Transverse colon (tissue), 4 donors: ENCODE measurements around the gene SEC31A. TPM values are rescaled to one million over a fixed set of nuclear protein-coding genes. Genes with fewer than 3 reads are reported as not detected.

Experiments
- DNase-seq: peaks from one replicate; pipeline ENCODE4 v3.0.0-alpha.2; 2019
- H3K27ac ChIP-seq, 4 donors: fragments of 200-600 bp; sonication (generic); 2 replicates each; pipeline ENCODE4 v1.5.1; 2016 to 2018; ENCODE audit warnings: inconsistent platforms in 4 of 4
- H3K27me3 ChIP-seq: fragments of 200-600 bp; sonication (generic); 2 replicates; pipeline ENCODE4 v1.5.1; 2017; ENCODE audit warnings: inconsistent platforms
- H3K36me3 ChIP-seq, 4 donors: fragments of 200-600 bp; sonication (generic); 2 replicates each; pipeline ENCODE4 v1.5.1; 2017 to 2019; ENCODE audit warnings: inconsistent platforms in 4 of 4
- H3K4me1 ChIP-seq, 4 donors: fragments of 200-600 bp; sonication (generic); 2 replicates each; pipeline ENCODE4 v1.5.1; 2017 to 2020; ENCODE audit warnings: inconsistent platforms in 4 of 4
- H3K4me3 ChIP-seq, 4 donors: fragments of 200-600 bp; sonication (generic); 1 replicate in 1 of 4; 2 replicates in 3 of 4; pipeline versions ENCODE4 v1.5.1 to v1.6.1; 2017 to 2019; ENCODE audit warnings: inconsistent platforms in 4 of 4
- H3K9me3 ChIP-seq, 2 donors: fragments of 200-600 bp; sonication (generic); 2 replicates each; pipeline ENCODE4 v1.5.1; 2017 to 2019; ENCODE audit warnings: inconsistent platforms in 2 of 2
- EP300 ChIP-seq: sonication (generic); formaldehyde crosslinking; IDR thresholded peaks from one replicate; pipeline ENCODE4 v1.6.1; 2017; ENCODE audit warnings: antibody characterized with exemption, low read depth
- POLR2A ChIP-seq: fragments of 450-650 bp; IDR thresholded peaks from one replicate; pipeline ENCODE4 v1.6.1; 2016; ENCODE audit warnings: antibody characterized with exemption, mild to moderate bottlenecking, moderate library complexity
- POLR2AphosphoS5 ChIP-seq, 3 donors: sonication (generic); formaldehyde crosslinking; IDR thresholded peaks; one replicate each; pipeline ENCODE4 v1.6.1; 2016; ENCODE audit warnings: antibody characterized with exemption in 3 of 3
- WGBS, 2 donors: methylation state at CpG; one replicate each; pipeline ENCODE4 v1.1.5; 2018; ENCODE audit warnings: low coverage in 1 of 2; 5-methylcytosine and 5-hydroxymethylcytosine counted together
- in situ Hi-C, 4 donors: fragments of 200-750 bp; cut with MboI; loops; one replicate each; pipeline versions ENCODE4 v1.15.0 to v1.15.1; 2017; ENCODE audit warnings: low sequenced_read_pairs in 3 of 4, low pct_ligation_motif_present in 1 of 4, low pct_unique_long_range_greater_than_20kb in 1 of 4
- intact Hi-C: fragments of 100-400 bp; cut with DNase I; formaldehyde crosslinking; loops from one replicate; pipeline ENCODE4 v1.15.1; 2023; ENCODE audit warnings: low total_unique reads
- total RNA-seq, 4 donors: library from RNA; depleted of rRNA; stranded (reverse); fragments of >200 nt; gene quantifications; one replicate each; pipeline ENCODE4 v1.1.0, GENCODE V29; 2016
- TF ChIP-seq, protein P1 (sequence below), 5 experiments: fragments of 200-600 bp in 3 of 5; fragments of 450-650 bp in 2 of 5; sonication (generic) in 3 of 5; IDR thresholded peaks; 1 replicate in 2 of 5; 2 replicates in 3 of 5; pipeline ENCODE4 v1.5.1; 2016 to 2017; ENCODE audit warnings: antibody characterized with exemption in 5 of 5, inconsistent platforms in 3 of 5, mild to moderate bottlenecking in 2 of 5, moderate library complexity in 1 of 5

SEC31A gene
- total RNA-seq, 4 donors from 2014 or later: 144 to 214 (median 163) TPM

DNA sequence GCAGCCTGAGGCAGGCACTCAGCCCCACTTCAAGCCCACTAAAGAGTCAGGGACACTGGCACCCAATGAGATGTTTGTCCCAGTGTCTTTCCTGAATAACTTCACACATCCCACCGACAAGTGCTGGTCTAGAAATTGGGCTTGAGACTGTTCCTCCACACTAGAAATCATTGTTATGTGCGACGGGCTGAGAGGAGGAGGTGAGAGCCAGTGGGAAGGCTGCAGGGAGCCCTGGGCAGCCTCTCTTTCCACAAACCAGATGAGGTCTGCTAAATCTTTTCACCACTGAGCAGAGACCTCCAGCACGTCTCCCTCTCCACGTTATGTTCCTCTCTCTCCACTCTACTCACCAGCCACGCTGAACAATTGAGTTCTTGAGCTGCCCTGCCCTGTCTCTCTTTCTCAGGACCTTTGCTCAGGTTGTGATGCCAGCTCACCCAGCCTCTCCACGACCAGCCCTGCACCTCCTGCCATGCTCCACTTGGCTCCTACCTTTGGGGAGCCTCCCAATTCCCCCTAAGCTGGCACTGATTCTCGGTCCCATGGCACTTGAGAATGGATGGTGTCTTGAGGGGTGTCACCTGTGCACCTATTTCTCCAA, 100.8 kb downstream of the SEC31A start:
- H3K4me3 ChIP-seq: no peak overlapping the region
- no peak for DNase-seq

DNA sequence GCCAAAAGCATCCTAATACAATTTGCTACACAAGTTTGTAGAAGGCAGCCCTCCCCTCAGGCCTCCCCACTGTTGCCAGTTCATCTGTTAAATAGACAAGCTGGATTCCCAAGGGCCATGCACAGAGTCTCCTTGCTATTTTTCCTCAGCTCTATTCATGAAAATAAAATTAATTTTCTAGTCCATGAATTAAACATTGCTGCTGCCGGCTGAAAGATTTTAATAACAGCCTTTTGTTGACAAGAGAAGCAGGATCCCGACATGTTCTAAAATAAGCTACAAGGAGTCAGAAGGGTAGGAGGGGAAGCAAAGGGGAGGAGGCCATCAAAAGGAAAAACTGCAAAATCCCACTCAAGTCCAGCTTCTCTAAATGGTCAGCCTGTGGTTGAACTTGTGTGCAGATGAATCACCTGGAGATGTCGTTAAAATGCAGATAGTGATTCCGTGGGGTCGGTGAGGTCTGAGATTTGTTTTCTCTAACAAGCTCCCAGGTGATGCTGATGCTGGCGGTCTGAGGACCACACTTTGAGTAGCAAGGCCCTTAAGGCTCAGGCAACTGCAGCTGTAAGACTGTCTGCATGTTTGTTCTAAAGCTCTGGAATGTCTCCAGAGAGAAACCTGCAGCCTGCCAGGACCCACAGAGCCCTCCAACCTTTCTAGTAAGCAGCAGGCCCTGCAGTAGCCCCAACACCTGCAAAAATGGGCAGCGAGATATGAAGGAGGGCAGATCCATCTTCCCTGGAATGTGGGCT, 101.8 kb downstream of the SEC31A start:
- H3K4me1 ChIP-seq: peaks cover 3 to 11% (median 9%) of the 10 kb centered on the region in 4 donors
- H3K9me3 ChIP-seq: no peaks in the 10 kb centered on the region
- no peak overlapping the region for H3K4me3 ChIP-seq
- H3K36me3 ChIP-seq: no peaks in the 10 kb centered on the region
- H3K27me3 ChIP-seq: no peaks in the 10 kb centered on the region
- intact Hi-C loops: no loop called here
- TF ChIP-seq, protein P1, sequence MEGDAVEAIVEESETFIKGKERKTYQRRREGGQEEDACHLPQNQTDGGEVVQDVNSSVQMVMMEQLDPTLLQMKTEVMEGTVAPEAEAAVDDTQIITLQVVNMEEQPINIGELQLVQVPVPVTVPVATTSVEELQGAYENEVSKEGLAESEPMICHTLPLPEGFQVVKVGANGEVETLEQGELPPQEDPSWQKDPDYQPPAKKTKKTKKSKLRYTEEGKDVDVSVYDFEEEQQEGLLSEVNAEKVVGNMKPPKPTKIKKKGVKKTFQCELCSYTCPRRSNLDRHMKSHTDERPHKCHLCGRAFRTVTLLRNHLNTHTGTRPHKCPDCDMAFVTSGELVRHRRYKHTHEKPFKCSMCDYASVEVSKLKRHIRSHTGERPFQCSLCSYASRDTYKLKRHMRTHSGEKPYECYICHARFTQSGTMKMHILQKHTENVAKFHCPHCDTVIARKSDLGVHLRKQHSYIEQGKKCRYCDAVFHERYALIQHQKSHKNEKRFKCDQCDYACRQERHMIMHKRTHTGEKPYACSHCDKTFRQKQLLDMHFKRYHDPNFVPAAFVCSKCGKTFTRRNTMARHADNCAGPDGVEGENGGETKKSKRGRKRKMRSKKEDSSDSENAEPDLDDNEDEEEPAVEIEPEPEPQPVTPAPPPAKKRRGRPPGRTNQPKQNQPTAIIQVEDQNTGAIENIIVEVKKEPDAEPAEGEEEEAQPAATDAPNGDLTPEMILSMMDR (IDR thresholded peaks at IDR 0.05): no peak
- no peak for TF ChIP-seq POLR2A
- no peak for TF ChIP-seq POLR2AphosphoS5 (IDR thresholded peaks at IDR 0.05)
- TF ChIP-seq EP300: no peak
- WGBS, 2 donors: 56 to 70% methylated on average over 2 to 7 of the region's 7 CpGs
- no peak for DNase-seq
- in situ Hi-C loops: no loop called here
- no peak overlapping the region for H3K27ac ChIP-seq

More for the DNA sequence above, 100.8 kb downstream of the SEC31A start:
- H3K27me3 ChIP-seq: no peaks in the 10 kb centered on the region
- H3K36me3 ChIP-seq: no peaks in the 10 kb centered on the region
- WGBS, 2 donors: 70% methylated on average over 8 of the region's 8 CpGs; no CpG with 5 or more reads in 1 of the 2 donors
- no peak overlapping the region for H3K27ac ChIP-seq
- intact Hi-C loops (no loop called here), in situ Hi-C loops (no loop called here)
- no peaks in the 10 kb centered on the region for H3K9me3 ChIP-seq
- no peak for TF ChIP-seq POLR2AphosphoS5 (IDR thresholded peaks at IDR 0.05)
- TF ChIP-seq POLR2A: no peak
- TF ChIP-seq, protein P1 (IDR thresholded peaks at IDR 0.05): no peak
- no peak for TF ChIP-seq EP300
- peaks cover 0 to 9% (median 4%) of the 10 kb centered on the region in 4 donors for H3K4me1 ChIP-seq

DNA sequence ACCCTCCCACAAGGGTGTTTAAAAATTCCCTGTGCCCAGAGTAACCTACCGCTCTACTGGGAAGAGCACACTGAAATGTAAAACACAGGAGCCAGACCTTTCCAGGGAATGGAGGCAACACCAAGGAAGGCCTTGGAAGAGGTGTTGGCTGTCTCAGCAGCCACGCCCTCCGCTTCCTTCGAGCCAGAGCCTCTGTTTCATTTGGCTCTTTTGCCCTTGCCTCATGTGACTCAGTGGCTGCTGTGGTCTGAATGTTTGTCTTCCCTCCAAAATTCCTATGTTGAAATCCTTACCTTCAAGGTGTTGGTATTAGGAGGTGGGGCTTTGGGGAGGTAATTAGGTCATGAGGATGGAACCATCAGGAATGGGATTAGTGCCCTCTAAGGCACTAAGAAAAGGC, 103.6 kb downstream of the SEC31A start:
- peaks cover 3 to 11% (median 9%) of the 10 kb centered on the region in 4 donors for H3K4me1 ChIP-seq
- no peak overlapping the region for H3K4me3 ChIP-seq
- DNase-seq: no peak
- no peaks in the 10 kb centered on the region for H3K36me3 ChIP-seq
- in situ Hi-C loops: no loop called here
- intact Hi-C loops: no loop called here
- H3K9me3 ChIP-seq: no peaks in the 10 kb centered on the region
- TF ChIP-seq, protein P1 (IDR thresholded peaks at IDR 0.05): no peak
- no peak for TF ChIP-seq EP300
- TF ChIP-seq POLR2AphosphoS5 (IDR thresholded peaks at IDR 0.05): no peak
- no peak for TF ChIP-seq POLR2A
- H3K27ac ChIP-seq: no peak overlapping the region
- 84 to 90% methylated on average over 2 to 4 of the region's 4 CpGs for WGBS, 2 donors
- no peaks in the 10 kb centered on the region for H3K27me3 ChIP-seq

DNA sequence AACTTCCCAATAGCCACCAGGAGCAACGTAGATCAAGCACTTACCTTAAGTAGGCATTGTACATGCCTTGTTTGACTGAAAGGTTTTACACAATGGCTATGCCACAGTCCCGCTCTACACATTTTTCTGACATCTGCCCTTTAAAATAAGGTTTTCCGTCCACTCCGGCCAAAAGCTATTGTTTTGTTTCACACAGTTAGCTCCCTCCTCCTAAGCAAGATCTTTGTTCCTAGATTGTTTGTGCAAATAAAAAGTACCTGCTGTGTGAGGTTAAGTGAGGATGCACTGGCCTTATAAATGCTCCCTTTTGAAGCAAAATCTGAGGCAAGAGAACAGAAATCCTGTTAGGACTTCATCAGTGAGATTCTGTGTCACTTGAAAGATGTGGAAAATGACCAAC, 104.1 kb downstream of the SEC31A start:
- Histone ChIP-seq H3K4me1 (peaks cover 3 to 11% (median 9%) of the 10 kb centered on the region in 4 donors), H3K27ac (no peak overlapping the region), H3K36me3 (no peaks in the 10 kb centered on the region), H3K27me3 (no peaks in the 10 kb centered on the region), H3K4me3 (no peak overlapping the region), H3K9me3 (no peaks in the 10 kb centered on the region)
- WGBS, 2 donors: 84% methylated on average over 4 of the region's 4 CpGs
- intact Hi-C loops (no loop called here), in situ Hi-C loops (no loop called here)
- TF ChIP-seq POLR2A (no peak), EP300 (no peak), POLR2AphosphoS5 (IDR thresholded peaks at IDR 0.05) (no peak)
- TF ChIP-seq, protein P1 (IDR thresholded peaks at IDR 0.05): no peak
- no peak for DNase-seq
